Left colon (tissue), 2 donors: ENCODE measurements around the gene MAN2A2. TPM values are rescaled to one million over a fixed set of nuclear protein-coding genes. Genes with fewer than 3 reads are reported as not detected.
A peak's percentile ranks its signal among the peaks of the same experiment; 100 is the strongest.

Experiments used
- ATAC-seq: fragments of 200-7000 bp; cut with Tn5 transposase; one replicate; pipeline ENCODE4 v1.9.1; 2020; ENCODE audit warnings: mild to moderate bottlenecking, moderate library complexity
- DNase-seq, 2 donors: peaks; one replicate each; pipeline ENCODE4 v3.0.0-alpha.2; 2020
- intact Hi-C, 2 donors: fragments of 100-400 bp; cut with DNase I in 1 of 2; cut with micrococcal nuclease in 1 of 2; formaldehyde crosslinking; loops; one replicate each; pipeline versions ENCODE4 v1.11.2 to v1.14.0; 2022; cut with DNase I, micrococcal nuclease
- total RNA-seq, 2 donors: library from RNA; stranded (reverse); fragmentation: NEBNext Ultra II Directional; extraction: Animal tissue kit (Norgen Biotek cat#: 25700); gene quantifications; one replicate each; pipeline ENCODE4 v1.2.1, GENCODE V29; 2021
- donor health status: DM: no; HTN: no; CAD: no.
- donor health status: DM: yes; HTN: yes; CAD: no.

The MAN2A2 gene
- total RNA-seq, 2 donors from 2014 or later, result 48.4 to 63.7 TPM

DNA sequence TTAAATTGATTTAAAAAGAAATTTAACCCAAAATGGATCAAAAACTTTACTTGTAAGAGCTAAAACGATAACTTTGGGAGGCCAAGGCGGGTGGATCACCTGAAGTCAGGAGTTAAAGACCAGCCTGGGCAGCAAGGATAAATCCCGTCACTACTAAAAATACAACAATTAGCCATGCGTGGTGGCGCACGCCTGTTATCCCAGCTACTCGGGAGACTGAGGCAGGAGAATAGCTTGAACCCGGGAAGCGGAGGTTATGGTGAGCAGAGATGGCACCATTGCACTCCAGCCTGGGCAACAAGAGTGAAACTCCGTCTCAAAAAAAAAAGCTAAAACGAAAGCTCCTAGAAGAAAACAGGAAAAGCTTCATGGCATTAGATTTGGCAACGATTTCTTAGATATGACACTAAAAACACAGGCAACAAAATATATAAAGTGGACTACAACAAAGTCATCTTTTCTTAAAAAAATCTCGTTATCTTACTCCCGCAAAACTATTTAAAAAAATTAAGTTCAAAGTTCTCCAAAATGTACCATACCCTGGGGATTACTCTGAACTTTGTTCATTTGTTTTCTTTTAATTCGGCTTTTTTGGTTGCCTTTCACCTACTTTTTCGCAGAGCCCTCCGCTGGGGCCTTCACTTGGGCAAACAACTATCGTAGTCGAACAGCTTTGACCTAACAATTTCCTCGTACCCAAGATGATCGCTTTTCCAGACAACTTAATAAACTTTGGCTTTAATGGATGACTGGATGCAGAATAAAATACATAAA is 26.3 kb downstream of the MAN2A2 start:
- peak; percentile 0 for ATAC-seq
- intact Hi-C loops, result no loop called here
- DNase-seq, result no peak

DNA sequence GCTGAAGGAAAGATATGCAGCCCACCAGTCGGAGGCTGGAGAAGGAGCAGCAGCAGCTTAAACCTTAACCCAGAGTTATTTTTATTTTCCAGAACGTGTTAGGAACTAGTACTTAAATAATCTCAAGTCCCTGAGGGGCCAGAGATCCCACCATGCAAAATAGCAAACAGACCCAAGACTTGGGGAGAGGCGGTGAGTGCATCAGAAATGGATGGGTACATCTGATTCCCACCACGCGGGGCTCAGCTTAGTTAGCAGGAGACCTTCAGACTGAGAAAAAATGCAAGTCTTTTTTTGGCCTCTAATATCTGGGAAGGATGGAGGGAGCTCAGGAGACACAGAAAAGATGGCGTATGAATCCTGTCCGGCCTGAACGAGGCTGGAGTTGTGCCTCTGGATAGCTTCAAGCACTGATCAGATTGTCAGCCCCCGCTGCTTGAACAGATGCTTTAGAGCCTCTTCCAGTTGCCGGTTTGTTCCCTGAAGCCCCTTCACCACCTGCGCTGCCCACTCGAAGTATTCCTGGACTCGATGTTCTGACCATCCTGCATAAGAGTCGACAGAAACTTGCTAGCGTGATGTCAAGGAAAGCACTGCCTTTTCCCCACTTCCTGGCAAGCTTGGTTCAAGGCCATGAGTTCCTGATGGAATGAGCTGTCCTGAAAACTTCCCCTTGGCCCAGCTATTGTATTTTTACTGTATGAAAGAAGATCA is 27.9 kb downstream of the MAN2A2 start:
- DNase-seq, result peak in 1 of 2 donors; percentile 30
- ATAC-seq, result no peak
- intact Hi-C loops, result no loop called here

DNA sequence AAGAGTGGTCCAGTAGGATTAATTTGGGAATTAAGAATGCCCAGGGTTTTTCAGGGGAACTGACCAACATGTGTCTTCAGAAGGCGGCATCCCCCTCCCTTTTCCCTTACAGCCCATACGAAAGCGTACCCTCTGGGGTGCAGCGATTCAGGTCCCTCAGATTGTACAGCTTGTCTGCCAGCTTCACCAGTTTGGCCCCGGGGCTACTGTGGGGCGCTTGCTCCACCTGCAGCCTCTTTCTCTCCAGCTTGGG is 28.4 kb downstream of the MAN2A2 start:
- intact Hi-C loops, result no loop called here
- ATAC-seq, result no peak

DNA sequence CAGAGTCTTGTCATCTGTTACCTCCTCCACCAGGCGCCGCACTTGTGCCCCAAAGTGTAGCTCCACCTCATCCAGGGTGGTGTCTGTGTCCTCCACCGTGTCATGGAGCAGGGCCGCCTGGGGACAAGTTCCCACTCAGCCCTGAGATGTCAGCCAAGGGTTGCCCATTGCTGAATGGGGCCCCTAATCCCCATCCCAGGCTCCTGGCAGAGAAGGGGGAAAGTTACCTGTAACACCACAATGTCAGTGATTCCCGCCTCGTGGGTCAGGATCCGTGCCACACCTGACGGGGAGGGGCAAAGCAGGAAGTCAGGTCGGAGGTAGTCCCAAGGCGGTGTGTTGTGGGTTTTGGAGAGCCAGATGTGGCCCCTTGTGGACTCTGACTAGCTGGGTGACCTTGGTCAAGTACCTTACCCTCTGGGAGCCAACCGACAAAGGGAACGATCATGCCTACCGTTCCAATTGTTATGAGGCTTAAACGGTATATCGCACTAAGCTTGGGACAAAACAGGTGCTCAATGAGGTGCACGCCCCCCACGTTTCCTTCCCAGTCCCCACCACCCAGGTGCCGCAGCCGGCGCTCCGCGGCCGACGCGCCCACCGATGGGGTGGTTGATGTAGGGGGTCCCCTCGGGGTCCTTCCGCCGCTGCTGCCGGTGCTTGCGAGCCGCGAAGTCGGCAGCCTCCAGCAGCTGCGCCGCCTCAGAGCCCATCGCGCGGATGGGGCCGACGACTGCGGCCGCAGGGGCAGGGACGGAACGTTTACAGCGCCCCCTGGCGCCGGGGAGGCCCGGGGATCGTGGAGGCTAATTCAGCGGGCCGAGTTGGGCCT is 28.9 kb downstream of the MAN2A2 start, which contains the start of gene HDDC3:
HDDC3 (minus strand) TSS at position 722 of the 832 bp plus-strand sequence; CDS start at position 713, 9 bp downstream.
- intact Hi-C loops, result no loop called here
- peak; percentile 92 to 97 for DNase-seq
- peak; percentile 60 for ATAC-seq

More for the DNA sequence above, 28.4 kb downstream of the MAN2A2 start:
- no peak for DNase-seq

DNA sequence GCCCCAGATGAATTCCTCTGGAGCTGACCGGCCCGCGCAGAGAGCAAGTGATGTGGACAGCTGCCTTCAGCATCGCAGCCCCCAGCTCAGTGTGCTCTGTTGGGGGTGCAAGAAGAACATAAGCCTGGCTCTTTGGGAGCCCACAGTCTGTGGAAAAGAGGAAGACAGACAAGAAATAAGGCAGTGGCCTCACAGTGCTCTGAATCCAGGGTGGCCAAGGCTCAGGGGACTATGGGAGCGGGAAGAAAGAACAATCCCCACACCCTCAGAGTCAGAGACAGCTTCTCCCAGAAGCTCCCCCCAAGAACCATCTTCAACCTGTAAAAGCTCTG is 29.5 kb downstream of the MAN2A2 start:
- no peak for ATAC-seq
- DNase-seq, result no peak
- intact Hi-C loops, result no loop called here

DNA sequence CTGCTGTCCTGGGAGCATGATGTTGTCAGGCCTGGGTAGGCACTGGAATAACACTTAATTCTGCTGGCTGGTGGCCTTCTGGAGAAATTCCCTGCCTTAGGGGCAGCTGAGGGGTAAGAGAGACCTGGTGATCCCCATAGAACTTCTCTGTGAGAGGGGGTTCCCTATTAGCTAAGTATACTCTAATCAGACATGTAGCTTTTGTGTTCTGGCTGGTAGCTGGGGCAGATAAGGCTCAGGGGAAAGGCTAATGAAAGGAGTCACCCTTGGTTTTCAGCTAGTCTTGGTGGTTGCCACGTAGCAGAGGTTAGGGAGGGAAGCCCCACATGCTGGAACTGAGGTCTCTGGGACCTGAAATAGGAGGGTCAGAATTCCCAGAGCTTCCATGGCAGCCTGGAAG is 30.2 kb downstream of the MAN2A2 start:
- no peak for ATAC-seq
- DNase-seq, result no peak
- intact Hi-C loops, result no loop called here

DNA sequence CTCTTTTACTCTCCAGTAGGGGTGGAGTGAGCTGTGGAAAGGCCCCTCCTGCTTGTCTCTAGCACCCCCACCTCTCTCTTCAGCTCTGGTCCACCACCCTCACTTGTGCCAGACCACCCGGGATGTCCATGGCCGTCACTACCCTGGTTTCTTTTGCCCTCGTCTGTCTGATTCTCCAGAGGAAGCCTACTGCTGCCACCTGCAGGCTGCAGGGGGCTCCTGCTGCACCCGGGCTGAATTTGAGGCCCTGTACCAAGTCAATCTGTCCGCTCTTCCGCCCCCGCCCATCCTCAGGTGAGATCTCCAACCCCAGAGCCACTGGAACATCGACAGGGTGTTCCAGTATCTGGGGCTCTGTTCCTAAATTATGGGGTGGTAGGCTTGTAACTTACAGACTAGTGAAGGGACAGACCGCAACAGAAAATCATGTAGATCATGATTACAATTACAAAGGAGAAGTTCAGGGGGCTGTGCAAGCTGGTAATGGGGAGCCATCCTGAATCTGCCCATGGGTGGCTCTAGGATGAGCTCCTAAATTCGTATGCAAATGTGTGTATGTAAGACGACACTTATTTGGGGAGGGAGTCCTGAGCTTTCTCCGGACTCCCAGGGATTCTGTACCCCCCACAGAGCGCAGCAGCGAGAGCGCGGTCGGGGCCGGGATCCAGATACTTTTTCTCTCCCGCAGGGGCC is 31.3 kb downstream of the MAN2A2 start:
- DNase-seq, result peak; percentile 90 to 94
- ATAC-seq, result peak; percentile 44
- intact Hi-C loops, result no loop called here

DNA sequence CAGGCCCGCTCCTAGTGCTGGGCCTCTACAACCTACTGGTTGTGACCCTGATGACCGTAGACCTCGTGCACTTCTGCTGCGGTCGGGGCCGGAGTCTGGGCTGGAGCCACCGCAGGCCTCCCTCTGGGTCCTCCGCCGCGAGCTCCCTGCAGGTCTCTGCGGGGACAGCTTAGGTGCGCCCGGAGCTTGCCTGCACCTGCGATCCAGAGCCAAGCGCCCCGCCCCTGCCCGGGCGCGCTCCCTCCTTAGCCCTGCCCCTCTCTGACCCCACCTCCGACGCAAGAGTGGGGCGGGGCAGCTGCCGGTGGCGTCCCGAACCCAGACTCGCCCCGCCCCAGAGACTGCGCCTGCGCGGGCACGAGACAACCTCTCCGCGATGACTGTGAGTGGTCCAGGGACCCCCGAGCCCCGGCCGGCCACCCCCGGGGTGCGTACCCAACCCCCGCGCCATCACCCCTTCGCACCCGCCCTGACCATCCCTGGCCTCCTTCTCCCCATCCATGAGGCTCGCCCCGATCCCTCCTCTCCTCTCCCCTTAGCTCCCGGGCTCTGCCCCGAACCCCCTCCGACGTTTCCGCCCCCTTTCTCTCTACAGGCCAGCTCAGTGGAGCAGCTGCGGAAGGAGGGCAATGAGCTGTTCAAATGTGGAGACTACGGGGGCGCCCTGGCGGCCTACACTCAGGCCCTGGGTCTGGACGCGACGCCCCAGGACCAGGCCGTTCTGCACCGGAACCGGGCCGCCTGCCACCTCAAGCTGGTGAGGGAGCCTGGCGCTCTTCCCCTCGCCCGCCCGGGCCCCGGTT is 32.0 kb downstream of the MAN2A2 start, which contains the start of gene UNC45A:
UNC45A (plus strand) TSS at position 337 of the 803 bp plus-strand sequence; CDS start at position 377, 40 bp downstream.
- DNase-seq (peak; percentile 95 to 98), ATAC-seq (peak; percentile 75)
- intact Hi-C loops, result no loop called here

DNA sequence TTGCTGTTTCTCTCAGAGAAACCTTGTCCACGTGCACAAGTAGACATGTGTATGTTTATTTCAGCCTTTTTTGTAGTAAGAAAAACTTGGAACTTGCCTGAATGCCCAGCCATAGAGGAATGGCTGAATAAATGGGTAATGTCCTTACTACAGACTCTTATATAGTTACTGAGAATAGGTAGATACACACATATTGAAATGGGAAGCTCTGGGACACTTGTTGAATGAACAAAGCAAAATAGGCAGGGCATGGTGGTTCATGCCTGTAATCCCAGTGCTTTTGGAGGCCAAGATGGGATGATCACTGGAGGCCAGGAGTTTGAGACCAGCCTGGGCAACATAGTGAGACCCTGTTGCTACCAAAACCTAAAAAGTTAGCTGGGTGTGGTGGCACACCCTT is 33.7 kb downstream of the MAN2A2 start:
- intact Hi-C loops, result no loop called here
- ATAC-seq, result no peak
- DNase-seq, result no peak

DNA sequence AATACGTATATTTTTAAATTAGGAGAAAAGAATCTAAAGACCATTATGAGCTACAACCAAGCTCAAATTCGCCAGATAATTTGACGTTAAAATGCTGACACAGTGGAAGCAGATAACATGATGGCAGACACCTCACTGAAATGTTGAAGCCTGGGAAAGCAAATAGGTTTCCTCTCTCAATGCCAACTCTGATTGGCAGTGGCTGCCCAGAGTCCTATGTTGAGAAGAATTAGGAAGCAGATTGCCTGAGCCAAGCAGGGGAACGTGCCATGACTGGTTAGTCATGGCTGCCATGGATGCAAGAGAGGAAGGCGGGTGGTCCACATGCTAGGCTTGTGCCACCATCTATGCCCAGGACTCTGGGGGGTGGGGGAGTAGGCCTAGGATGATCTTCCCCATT is 35.2 kb downstream of the MAN2A2 start:
- intact Hi-C loops, result no loop called here
- no peak for ATAC-seq

DNA sequence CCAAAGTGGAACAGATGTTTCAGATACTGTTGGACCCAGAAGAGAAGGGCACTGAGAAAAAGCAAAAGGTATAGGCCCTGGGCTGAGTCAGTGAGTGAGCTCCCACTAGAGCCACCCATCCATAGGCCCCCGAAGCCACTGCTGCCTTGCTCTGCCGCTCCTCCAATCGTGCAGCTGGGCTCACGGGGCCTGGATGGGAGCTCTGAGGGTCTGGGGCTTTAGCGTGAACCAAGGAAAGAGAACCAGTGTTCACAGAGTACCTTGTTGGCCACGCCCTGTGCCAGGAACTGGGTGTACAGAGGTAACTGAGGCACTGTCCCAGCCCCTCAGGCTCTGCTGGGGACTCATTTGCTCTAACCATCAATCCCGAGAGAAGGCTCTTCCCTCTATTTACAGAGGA is 36.7 kb downstream of the MAN2A2 start:
- no peak for ATAC-seq
- intact Hi-C loops, result no loop called here
- DNase-seq, result no peak

More for the DNA sequence above, 35.2 kb downstream of the MAN2A2 start:
- DNase-seq, result no peak

DNA sequence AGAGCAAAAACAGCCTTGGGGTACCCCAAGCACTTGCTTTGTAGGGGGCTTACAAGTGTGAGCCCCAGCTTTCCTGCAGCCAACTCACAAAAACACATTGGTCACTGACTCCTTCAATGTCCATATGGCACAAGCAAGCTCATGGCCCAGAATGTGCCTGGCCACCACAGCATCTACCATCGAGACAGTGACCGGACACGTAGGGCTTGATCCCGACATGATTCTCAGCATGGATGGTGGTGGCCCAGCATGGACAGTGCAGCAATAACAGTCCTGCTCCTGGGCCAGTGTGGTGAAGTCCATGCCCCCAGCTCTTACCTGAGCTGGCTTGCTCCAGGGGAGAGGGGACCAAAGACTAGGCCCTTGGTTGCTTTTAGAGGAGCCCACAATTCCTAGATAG is 37.9 kb downstream of the MAN2A2 start:
- intact Hi-C loops, result no loop called here
- DNase-seq, result no peak

DNA sequence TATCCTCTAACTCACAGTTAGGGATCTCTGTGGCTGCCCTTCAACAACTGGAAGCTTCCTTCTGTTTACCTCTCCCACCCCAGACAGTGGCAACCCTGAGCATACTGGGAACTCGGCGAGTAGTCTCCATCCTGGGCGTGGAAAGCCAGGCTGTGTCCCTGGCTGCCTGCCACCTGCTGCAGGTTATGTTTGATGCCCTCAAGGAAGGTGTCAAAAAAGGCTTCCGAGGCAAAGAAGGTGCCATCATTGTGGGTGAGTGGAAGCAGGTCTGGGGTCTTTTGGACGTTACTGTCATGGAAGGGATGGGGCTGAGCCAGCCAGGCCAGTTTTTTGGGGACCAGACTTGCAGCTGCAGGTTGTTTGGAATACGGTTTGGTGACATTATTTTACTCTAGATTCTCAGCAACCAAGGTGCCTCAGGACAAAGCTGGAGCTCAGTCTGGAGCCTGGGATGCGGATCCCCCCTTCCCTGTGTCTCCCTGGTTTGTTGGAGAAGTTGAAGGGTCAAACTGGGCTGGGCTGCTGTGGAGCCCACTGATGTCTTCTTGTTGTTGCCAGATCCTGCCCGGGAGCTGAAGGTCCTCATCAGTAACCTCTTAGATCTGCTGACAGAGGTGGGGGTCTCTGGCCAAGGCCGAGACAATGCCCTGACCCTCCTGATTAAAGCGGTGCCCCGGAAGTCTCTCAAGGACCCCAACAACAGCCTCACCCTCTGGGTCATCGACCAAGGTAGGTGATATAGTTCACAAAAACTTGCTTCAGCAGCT is 39.4 kb downstream of the MAN2A2 start:
- ATAC-seq (no peak), DNase-seq (no peak)
- intact Hi-C loops, result no loop called here

More for the DNA sequence above, 37.9 kb downstream of the MAN2A2 start:
- ATAC-seq, result no peak

DNA sequence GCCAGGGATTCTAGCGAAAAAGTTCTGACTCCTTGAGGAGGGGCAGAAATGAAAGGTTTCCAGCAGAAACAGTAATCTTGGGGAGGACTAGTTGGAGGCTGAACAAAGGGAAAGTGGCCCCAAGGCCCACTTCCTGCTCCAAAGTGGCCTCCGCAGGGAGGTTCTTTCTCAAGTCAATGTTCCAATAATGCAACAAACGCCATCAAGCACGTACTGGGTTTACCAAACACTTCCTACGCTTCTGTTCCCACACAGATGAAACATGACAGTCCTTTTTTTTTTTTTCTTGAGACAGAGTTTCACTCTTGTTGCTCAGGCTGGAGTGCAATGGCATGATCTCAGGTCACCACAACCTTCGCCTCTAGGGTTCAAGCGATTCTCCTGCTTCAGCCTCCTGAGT is 42.0 kb downstream of the MAN2A2 start:
- DNase-seq (no peak), ATAC-seq (no peak)
- intact Hi-C loops, result no loop called here

DNA sequence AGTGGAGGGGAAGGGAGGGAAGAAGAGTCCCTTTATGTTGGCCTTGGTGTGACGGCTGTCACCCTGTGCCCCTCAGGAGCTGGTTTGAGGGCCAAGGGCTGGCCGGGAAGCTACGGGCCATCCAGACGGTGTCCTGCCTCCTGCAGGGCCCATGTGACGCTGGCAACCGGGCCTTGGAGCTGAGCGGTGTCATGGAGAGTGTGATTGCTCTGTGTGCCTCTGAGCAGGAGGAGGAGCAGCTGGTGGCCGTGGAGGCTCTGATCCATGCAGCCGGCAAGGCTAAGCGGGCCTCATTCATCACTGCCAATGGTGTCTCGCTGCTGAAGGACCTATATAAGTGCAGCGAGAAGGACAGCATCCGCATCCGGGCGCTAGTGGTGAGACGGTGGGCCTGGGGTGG is 43.4 kb downstream of the MAN2A2 start:
- intact Hi-C loops, result no loop called here
- DNase-seq (no peak), ATAC-seq (no peak)

DNA sequence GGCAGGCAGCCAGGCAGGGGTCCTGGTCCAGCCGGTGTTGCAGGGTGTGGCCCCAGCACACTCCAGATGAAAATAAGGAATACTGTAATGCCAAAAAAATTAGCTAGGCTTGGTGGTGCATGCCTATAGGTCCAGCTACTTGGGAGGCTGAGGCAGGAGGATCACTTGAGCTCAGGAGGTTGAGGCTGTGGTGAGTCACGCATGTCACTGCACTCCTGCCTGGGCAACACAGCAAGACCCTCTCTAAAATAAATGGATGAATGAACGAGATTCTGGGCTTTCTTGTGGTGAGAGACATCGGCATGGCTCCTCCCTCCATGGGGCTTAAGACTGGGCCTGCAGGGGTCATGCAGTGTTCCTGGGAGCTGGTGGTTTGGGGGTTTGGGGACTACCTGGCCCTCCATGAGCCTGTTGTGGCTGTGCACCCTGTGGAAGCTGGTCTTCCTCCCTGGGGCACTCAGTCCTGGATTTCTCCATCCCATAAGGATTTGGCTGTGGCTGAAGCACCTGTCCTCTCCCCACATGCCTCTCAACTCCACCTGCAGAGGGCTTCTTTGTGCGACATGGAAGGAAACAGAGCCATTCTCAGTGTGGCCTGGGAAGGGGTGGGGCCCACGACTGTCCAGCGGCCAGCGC is 44.0 kb downstream of the MAN2A2 start:
- DNase-seq, result no peak
- intact Hi-C loops, result no loop called here
- ATAC-seq, result no peak
